ENCODE data around the gene AKNA. TPM values are rescaled to one million over a fixed set of nuclear protein-coding genes. Genes with fewer than 3 reads are reported as not detected.

AKNA gene
- total RNA-seq, 1 experiment from 2014 or later: 10.1 TPM

GRCh38 chr9:114356792-114357191, 31.0 kb downstream of the AKNA start:
- ChIA-PET CTCF (no interaction called here), POLR2A (no interaction called here)
- TF ChIP-seq SIN3A (IDR thresholded peaks at IDR 0.05; ENCODE audit: borderline replicate concordance, insufficient read depth, low read depth, low read length): no peak
- no peak for TF ChIP-seq POLR2AphosphoS5 (IDR thresholded peaks at IDR 0.05; ENCODE audit: low read depth, low read length)
- no peak for TF ChIP-seq CTCF (IDR thresholded peaks at IDR 0.05)
- no peak for TF ChIP-seq REST (IDR thresholded peaks at IDR 0.05; ENCODE audit: insufficient read depth in 1 of 2, low read depth in 2 of 2, low read length in 1 of 2)
- TF ChIP-seq TCF7L2 (IDR thresholded peaks at IDR 0.05; ENCODE audit: low read depth, low read length): no peak
- in situ Hi-C loops (cut with HindIII; ENCODE audit: low pct_unique_long_range_greater_than_20kb, low sequenced_read_pairs) (no loop called here), intact Hi-C loops (cut with micrococcal nuclease; ENCODE audit: unreplicated experiment) (no loop called here)
- no peaks in the 10 kb centered on the region for H3K4me1 ChIP-seq (ENCODE audit: control insufficient read depth, insufficient read depth, low read length)
- BruUV-seq (replicated peaks): no TSS peak
- H3K9me3 ChIP-seq (ENCODE audit: control insufficient read depth, insufficient read depth, low read depth, low read length): no peaks in the 10 kb centered on the region
- ATAC-seq: no peak
- H3K36me3 ChIP-seq (ENCODE audit: control insufficient read depth, insufficient read depth, low read length): no peaks in the 10 kb centered on the region
- no peak for DNase-seq (ENCODE audit: low read depth, low spot score)
- H3K27me3 ChIP-seq (ENCODE audit: control insufficient read depth, insufficient read depth, low read length): no peaks in the 10 kb centered on the region
- H3K4me3 ChIP-seq (ENCODE audit: low read depth in 2 of 2, low read length in 2 of 2): no peak overlapping the region
- no peak overlapping the region for H3K27ac ChIP-seq (ENCODE audit: low read length)

- Histone ChIP-seq H3K27me3 (ENCODE audit: control insufficient read depth, insufficient read depth, low read length) (no peaks in the 10 kb centered on the region), H3K4me1 (ENCODE audit: control insufficient read depth, insufficient read depth, low read length) (no peaks in the 10 kb centered on the region), H3K27ac (ENCODE audit: low read length) (no peak overlapping the region), H3K9me3 (ENCODE audit: control insufficient read depth, insufficient read depth, low read depth, low read length) (no peaks in the 10 kb centered on the region), H3K36me3 (ENCODE audit: control insufficient read depth, insufficient read depth, low read length) (no peaks in the 10 kb centered on the region), H3K4me3 (ENCODE audit: low read depth in 2 of 2, low read length in 2 of 2) (no peak overlapping the region)
- CTCF ChIA-PET: no interaction called here
- in situ Hi-C loops (cut with HindIII; ENCODE audit: low pct_unique_long_range_greater_than_20kb, low sequenced_read_pairs): no loop called here
- intact Hi-C loops (cut with micrococcal nuclease; ENCODE audit: unreplicated experiment): no loop called here
- DNase-seq (ENCODE audit: low read depth, low spot score) (no peak), ATAC-seq (no peak)
- POLR2A ChIA-PET: no interaction called here
- no TSS peak for BruUV-seq (replicated peaks)
- no peak for TF ChIP-seq TCF7L2 (IDR thresholded peaks at IDR 0.05; ENCODE audit: low read depth, low read length)
- no peak for TF ChIP-seq REST (IDR thresholded peaks at IDR 0.05; ENCODE audit: insufficient read depth in 1 of 2, low read depth in 2 of 2, low read length in 1 of 2)
- no peak for TF ChIP-seq SIN3A (IDR thresholded peaks at IDR 0.05; ENCODE audit: borderline replicate concordance, insufficient read depth, low read depth, low read length)
- no peak for TF ChIP-seq POLR2AphosphoS5 (IDR thresholded peaks at IDR 0.05; ENCODE audit: low read depth, low read length)
- TF ChIP-seq CTCF (IDR thresholded peaks at IDR 0.05): no peak
Observed at GRCh38 chr9:114355821-114356220, 32.0 kb downstream of the AKNA start.
